Stimulated activated CD8-positive, alpha-beta memory T cell treated with anti-CD3 and anti-CD28 coated beads, Interleukin-7, amount 100 ng/mL, for 48 hours (primary cell): ENCODE measurements around the gene RUFY3.
"Not testable (repeated sequence)": the region's sequence is repeated elsewhere in the genome, so short reads cannot be mapped to it uniquely, and the experiment has no call there.

Experiments
- DNase-seq, 2 donors: peaks; one replicate each; pipeline ENCODE4 v3.0.0-alpha.2; 2020; ENCODE audit warnings: low read depth in 1 of 2; ENCODE audit errors: extremely low read depth in 1 of 2

Gene RUFY3

GRCh38 chr4:70705183-70706043 is 16.4 kb upstream of the RUFY3 start:
- DNase-seq, result peak; percentile 53 to 58

GRCh38 chr4:70706044-70706461 is 15.7 kb upstream of the RUFY3 start:
- DNase-seq, result no peak

GRCh38 chr4:70706516-70706915 is 15.2 kb upstream of the RUFY3 start:
- no peak for DNase-seq

DNA sequence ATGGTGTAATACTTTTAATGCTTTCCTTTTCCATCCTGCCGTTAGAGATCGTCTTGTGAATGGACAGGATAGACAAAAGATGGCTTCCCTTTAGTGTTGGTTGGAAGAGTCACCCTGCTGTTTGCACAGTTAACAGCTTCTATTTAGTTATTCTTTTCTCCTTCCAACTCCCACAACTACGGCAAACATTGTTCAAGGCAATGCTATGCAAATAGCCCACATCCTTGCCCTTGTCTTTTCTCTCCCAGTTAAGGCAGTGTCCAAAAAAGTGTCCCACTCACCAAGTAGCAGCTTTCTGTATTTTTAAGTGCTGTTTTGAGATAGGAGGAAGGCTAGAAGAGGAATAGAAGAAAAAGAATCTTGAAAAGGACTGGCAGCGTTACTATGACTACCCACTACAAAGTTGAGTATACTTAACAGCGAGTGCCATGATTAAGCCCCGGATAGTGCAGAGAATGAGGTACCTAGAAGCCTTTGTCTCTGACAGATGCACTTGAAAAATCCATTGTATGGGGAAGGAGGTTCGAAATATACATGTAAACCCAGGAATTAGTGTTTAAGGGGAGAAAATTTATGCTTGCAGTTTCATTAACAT is 12.1 kb upstream of the RUFY3 start:
- no peak for DNase-seq

DNA sequence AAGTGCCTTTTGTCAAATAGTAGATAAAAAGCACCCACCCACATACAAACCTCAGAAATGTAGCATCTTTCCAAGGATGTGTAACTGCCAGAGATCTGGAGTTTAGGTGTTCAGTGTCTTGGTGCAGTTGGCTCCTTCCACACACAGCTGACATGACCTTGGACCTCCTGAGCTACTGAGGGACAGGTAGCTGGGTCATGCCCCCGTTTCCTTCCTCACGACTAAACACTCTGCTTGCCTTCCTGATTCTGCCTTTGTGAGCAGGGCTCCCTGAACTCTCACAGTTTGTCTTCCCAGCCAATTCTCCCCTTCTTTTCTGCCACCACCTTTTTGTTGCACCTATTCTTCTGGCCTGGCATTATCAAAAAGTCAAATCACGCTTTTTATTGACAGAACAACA is 10.2 kb upstream of the RUFY3 start:
- DNase-seq, result no peak

- DNase-seq, result no peak
Observed at GRCh38 chr4:70712150-70712549, 9.6 kb upstream of the RUFY3 start.

DNA sequence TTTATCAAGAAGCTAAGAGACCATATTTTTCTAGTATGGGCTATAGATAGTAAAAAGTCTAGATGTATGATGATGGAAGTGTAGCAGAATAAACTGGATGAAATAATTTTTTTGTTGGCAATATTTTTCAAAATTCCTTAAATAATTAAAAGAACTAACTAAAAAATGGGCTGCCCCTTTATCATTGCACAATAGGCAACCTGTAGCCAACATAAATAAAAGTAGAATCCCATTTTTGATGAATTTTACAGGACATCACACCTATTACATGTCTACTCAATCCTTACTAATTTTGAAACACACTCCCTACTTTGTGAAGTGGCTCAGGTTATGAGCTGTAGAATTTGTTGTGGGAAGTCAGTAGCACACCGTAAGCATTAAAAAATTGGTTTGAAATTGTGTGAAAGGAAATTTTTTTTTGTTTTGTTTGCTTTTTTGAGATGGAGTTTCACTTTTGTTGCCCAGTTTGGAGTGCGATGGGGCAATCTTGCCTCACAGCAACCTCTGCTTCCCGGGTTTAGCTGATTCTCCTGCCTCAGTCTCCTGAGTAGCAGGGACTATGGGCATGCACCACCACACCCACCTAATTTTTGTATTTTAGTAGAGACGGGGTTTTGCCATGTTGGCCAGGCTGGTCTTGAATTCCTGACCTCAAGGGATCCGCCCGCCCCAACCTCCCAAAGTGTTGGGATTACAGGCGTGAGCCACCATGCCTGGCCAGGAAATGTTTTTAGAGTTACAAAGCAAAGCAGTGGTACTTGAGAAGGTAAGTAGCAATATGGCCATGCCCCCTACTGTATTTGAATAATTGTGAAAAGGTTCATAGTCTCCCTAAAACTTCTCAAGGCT is 8.9 kb upstream of the RUFY3 start:
- no peak for DNase-seq

DNA sequence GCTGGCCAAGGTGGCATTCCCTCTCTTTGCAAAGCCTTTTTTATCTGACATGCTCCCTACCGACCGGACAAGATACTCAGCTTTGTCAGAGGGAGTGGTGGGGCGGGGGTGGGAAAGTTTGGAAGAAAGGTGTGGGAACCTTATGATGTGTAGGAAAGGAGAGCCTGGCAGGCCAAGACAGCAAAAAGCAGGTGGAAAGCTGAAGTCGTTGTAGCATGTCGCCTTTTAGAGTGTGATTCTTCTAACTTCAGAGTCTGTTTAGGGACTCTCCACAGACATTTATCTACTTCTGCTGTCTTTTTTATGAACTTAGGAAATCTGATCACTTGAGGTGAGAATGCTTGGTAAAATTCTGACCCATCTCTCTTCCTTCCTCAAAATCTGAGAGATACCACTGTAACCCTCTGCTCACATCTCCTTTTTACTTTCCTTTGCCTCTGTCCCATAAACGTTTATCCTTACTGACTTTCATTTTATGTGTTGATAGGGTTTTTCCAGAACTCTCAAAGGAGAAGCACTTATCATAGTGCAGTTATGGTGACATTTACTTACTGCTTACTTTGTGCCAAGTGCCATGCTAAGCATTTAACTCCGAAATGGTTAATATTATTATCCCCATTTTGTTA is 8.2 kb upstream of the RUFY3 start:
- DNase-seq, result no peak

DNA sequence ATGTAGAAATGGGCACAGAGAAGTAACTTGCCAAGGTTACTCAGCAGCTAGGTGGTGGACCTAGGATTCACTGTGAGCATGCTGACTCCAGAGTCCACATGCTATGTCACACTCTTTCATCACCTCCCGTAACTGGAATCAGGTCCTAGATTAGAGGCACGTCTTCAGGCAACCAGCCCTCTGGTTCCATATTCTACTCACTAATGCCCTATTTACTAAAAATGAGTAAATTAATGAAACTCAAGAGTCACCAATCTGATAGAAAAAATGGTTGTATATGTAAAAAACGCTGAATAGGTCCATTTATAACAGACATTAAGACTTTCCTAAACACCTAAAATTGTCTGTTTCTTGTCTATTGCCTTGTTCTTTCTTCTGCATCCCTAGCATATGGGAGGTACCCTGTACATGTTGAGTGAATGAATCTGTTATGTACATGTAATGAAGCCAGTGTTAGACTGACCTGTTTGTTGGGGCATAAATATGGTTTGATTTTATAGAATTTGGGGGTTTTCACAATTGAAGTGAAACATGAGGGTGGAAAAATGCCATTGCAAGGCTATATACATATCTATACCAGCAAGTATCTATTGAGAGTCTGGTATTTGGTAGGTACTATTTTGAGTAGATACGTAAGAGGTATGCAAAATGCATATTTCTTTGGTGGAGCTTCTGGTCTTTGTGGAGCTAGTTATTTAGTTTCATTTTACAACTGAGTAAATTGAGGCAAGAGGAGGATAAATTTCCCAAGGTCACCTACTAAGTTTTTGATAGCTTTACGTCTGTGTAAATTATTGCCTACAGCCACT is 7.5 kb upstream of the RUFY3 start:
- DNase-seq, result no peak

DNA sequence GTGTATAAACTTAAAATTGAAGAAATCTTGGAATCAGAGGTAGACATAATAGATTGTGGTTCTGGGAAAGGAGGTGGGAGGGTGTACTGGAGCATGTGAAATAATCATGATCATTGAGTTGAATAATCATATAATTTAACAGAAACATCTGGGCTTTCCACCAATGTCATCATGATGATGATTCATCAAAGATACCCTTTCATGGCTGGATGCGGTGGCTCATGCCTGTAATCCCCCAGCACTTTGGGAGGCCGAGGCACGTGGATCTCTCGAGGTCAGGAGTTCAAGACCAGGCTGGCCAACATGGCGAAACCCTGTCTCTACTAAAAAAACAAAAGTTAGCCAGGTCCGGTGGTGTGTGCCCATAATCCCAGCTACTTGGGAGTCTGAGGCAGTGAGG is 6.7 kb upstream of the RUFY3 start:
- no peak for DNase-seq

GRCh38 chr4:70718811-70719604 is 2.8 kb upstream of the RUFY3 start:
- no peak for DNase-seq

GRCh38 chr4:70722199-70722791 is 531 bp downstream of the RUFY3 start:
- no peak for DNase-seq

DNA sequence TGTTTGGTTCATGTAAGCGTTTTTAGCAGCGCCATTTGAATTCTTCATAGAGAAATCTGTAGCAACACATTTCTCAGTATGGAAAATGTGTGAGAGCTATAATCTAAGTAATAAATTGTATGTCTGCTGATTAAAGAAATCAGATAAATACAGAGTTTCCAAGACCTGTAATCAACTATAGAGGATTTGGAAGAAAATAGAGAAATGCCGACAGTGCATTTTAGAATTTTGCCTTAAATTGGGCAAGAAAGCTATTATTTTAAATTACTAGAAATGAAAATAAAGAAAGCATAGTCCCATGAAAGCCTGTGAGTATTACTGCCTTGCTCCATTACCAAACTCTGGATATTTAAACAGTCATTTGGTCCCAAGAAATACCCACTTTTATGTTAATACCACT is 2.7 kb downstream of the RUFY3 start:
- DNase-seq, result no peak

DNA sequence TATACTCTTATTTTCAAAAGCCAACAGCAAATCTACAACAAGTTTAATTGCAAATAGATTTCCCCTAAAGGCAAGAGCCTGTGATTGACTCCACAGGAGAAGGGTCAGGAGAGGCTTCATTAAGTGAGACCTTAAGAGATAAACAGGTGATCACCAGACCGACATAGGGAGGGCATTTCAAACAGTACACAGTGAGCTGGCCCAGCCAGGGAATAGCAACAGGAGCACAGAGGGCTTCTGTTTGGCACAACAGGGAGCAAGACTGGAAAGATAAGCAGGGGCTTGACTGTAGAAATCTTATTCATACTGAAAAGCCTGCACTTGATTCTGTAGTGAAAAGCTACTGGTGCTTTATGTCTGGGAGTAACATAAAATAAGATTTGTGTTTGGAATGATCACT is 3.9 kb downstream of the RUFY3 start:
- DNase-seq, result no peak

- DNase-seq, result not testable (repeated sequence)
Observed at GRCh38 chr4:70726515-70726914, 4.8 kb downstream of the RUFY3 start.

- no peak for DNase-seq
Observed at GRCh38 chr4:70728091-70728490, 6.3 kb downstream of the RUFY3 start.

- DNase-seq, result not testable (repeated sequence)
Observed at GRCh38 chr4:70732878-70733277, 11.1 kb downstream of the RUFY3 start.

DNA sequence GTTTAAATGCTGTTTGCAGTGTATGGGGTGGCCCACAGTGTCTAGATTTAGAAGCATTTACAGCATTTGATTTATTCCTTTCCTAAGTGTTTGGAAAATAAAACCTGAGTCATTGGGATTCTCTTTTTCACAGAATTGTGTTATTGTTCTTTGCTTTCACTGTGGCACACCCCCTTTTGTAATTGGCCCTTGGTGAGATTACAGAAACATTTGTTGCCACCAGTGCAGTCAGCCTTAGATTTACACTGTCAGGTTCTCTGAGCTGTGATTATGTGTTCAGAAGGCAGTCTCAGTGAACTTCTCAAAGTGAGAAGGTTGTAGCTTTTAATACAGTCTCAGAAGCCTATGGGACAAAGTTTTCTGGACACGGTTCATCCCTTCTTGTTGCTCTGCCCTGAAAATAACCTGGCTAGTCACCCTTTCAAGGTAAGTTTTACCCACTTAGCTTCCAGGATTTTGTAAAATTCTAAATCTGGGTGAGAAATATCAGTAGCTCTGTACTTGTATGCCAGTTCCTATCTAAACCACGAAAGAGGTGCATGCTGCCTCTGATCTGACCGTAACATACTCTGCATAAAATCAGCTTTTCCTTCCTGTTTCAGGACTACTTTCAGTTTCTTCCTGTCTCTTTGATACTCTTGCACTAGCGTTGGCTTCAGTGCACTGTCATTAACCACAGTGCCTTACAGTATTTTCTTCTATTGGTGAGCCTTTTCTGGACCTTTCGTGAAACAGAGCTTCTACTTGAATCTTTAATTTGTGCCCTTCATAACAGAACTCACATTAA is 12.6 kb downstream of the RUFY3 start:
- DNase-seq, result no peak
